ENCODE data around the gene HOXB4. TPM values are rescaled to one million over a fixed set of nuclear protein-coding genes. Genes with fewer than 3 reads are reported as not detected.

The HOXB4 gene
- polyA plus RNA-seq, 1 experiment, result 5.8 TPM

DNA sequence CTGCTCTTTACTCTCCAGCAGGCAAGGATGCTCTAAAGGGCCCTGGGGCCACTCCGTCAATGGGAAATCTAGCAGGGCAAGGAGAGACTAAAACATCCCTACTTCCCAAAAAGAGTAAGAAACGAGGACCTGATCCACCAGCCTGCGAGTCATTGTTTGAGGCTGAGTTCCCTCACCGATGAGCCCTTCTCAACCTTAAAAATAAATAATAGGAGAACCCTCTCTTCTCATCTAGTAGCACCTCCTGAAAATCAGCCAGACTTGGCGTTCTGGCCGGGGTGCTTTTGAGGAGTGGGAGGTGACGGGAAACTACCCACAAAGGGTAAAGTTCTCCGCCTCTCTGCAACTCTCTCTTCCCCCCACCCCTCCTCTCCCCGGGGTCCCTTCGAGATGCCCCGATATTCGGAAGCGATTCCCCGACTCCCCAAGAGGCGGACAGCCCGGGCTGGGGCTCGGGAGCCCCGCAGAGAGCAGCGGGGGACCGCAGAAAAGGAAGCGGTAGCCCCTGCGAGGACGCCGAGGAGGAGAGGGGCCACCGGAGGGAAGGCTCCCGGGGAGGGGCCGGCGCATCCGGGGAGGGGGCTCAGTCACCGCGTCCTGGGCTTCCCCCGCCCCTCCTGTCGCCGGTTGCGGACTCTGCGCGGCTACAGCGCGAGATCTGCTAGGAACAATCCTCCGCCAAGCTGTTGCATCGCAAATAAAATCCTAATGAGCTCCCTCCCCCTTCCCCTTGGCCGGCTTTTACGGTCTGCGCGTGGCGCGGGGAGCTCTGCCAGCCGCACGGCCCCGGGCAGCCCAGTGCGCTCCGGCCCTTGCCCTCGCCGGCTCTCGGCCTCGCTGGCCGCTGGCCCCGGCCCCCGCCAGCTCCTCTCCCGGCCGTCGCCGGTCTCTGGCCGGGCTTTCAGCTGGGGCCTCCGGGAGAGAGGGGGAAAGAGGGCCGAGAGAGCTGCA is 46.7 kb upstream of the HOXB4 start:
- Histone ChIP-seq H3K27ac (ENCODE audit: low read depth, low read length) (no peak overlapping the region), H3K4me3 (ENCODE audit: low read depth, low read length) (peak overlapping the region; percentile 22; the same call in 1 of the 2 replicates), H3K27me3 (ENCODE audit: control insufficient read depth, insufficient read depth, low read length) (peaks cover 98% of the 10 kb centered on the region), H3K9me3 (ENCODE audit: control insufficient read depth, insufficient read depth, low read length) (peaks cover 10% of the 10 kb centered on the region; the same call in 1 of the 2 replicates)
- ChIA-PET CTCF (interaction anchor here (1.2 to 2.0 kb wide), 3 partner anchors 11 to 317 kb away, joined by 5 to 11 read pairs (median 5); no protein-coding TSS in a partner anchor), POLR2A (no interaction called here)
- TF ChIP-seq, protein P1, sequence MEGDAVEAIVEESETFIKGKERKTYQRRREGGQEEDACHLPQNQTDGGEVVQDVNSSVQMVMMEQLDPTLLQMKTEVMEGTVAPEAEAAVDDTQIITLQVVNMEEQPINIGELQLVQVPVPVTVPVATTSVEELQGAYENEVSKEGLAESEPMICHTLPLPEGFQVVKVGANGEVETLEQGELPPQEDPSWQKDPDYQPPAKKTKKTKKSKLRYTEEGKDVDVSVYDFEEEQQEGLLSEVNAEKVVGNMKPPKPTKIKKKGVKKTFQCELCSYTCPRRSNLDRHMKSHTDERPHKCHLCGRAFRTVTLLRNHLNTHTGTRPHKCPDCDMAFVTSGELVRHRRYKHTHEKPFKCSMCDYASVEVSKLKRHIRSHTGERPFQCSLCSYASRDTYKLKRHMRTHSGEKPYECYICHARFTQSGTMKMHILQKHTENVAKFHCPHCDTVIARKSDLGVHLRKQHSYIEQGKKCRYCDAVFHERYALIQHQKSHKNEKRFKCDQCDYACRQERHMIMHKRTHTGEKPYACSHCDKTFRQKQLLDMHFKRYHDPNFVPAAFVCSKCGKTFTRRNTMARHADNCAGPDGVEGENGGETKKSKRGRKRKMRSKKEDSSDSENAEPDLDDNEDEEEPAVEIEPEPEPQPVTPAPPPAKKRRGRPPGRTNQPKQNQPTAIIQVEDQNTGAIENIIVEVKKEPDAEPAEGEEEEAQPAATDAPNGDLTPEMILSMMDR (IDR thresholded peaks at IDR 0.05; ENCODE audit: low read depth, low read length), result no peak
- no peak for DNase-seq (ENCODE audit: low read depth, low spot score)

DNA sequence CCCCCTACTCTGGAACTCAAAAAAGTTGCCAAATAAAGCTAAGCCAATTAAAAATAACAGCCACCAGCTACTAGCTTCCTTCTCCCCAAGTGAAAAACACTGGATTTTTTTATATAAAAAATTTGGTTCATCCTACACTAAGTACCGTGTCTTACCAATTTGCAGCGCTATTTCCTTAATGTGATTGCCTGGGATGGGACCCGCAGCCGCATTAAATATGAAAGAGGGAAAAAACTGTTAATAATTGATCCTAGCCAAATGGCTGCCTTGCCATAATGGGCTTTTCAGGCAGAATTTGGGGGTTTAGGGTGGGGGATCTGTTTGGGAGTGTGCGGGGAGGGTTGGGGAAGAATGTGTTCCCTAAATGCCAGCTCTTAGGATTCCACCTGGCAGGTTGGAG is 46.0 kb upstream of the HOXB4 start:
- H3K27ac ChIP-seq (ENCODE audit: low read depth, low read length), result no peak overlapping the region
- peaks cover 98% of the 10 kb centered on the region for H3K27me3 ChIP-seq (ENCODE audit: control insufficient read depth, insufficient read depth, low read length)
- H3K4me3 ChIP-seq (ENCODE audit: low read depth, low read length), result no peak overlapping the region
- ChIA-PET POLR2A (no interaction called here), CTCF (interaction anchor here (1.3 to 1.7 kb wide), 2 partner anchors 13 to 272 kb away, joined by 4 to 6 read pairs; no protein-coding TSS in a partner anchor)
- H3K9me3 ChIP-seq (ENCODE audit: control insufficient read depth, insufficient read depth, low read length), result peaks cover 6% of the 10 kb centered on the region; the same call in 1 of the 2 replicates
- TF ChIP-seq, protein P1 (IDR thresholded peaks at IDR 0.05; ENCODE audit: low read depth, low read length), result no peak
- DNase-seq (ENCODE audit: low read depth, low spot score), result no peak

DNA sequence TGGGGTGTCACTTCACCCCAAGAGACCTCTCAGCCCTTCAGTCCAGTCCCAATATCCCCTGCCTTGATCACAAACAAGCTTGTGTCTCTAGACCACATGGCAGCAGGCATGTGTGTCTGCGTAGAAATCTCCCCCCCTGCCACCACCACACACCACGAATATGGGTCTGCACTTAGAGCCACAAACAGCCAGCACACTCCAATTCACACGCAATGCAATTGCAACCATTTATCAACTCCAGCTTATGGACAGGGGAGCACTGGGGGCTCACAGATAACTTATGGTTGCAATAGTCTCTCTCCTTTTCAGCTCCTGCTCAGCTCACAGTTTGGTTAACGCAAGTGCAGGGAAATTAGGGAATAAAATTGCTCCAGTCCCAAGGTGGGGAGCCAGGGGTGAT is 45.4 kb upstream of the HOXB4 start:
- TF ChIP-seq, protein P1 (IDR thresholded peaks at IDR 0.05; ENCODE audit: low read depth, low read length), result no peak
- ChIA-PET CTCF (interaction anchor here (0.7 to 1.7 kb wide), 4 partner anchors 13 to 316 kb away, joined by 3 to 6 read pairs (median 4); no protein-coding TSS in a partner anchor), POLR2A (no interaction called here)
- no peak overlapping the region for H3K4me3 ChIP-seq (ENCODE audit: low read depth, low read length)
- H3K27me3 ChIP-seq (ENCODE audit: control insufficient read depth, insufficient read depth, low read length), result peaks cover 98% of the 10 kb centered on the region
- H3K9me3 ChIP-seq (ENCODE audit: control insufficient read depth, insufficient read depth, low read length), result peaks cover 6% of the 10 kb centered on the region; the same call in 1 of the 2 replicates
- no peak overlapping the region for H3K27ac ChIP-seq (ENCODE audit: low read depth, low read length)
- DNase-seq (ENCODE audit: low read depth, low spot score), result no peak

DNA sequence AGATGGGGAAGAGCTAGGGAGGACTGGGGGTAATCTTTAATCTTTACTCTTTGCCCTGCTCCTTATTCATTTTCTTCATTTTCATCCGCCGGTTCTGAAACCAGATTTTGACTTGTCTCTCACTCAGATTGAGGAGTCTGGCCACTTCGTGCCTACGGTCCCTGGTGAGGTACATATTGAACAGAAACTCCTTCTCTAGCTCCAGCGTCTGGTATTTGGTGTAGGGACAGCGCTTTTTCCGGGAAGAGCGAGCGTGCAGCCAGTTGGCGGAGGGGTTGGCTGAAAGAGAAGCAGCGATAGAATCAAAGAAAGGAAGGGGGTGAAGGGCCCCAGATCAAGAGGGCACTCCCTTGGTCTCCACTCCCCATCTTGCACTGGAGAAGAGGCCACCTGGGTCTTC is 44.7 kb upstream of the HOXB4 start:
- H3K27me3 ChIP-seq (ENCODE audit: control insufficient read depth, insufficient read depth, low read length), result peaks cover 95% of the 10 kb centered on the region
- TF ChIP-seq, protein P1 (IDR thresholded peaks at IDR 0.05; ENCODE audit: low read depth, low read length), result no peak
- DNase-seq (ENCODE audit: low read depth, low spot score), result no peak
- POLR2A ChIA-PET, result no interaction called here
- no peak overlapping the region for H3K27ac ChIP-seq (ENCODE audit: low read depth, low read length)
- H3K9me3 ChIP-seq (ENCODE audit: control insufficient read depth, insufficient read depth, low read length), result peaks cover 6% of the 10 kb centered on the region; the same call in 1 of the 2 replicates
- CTCF ChIA-PET, result interaction anchor here (0.7 to 2.9 kb wide), 7 partner anchors 14 to 315 kb away, joined by 3 to 10 read pairs (median 4); no protein-coding TSS in a partner anchor
- no peak overlapping the region for H3K4me3 ChIP-seq (ENCODE audit: low read depth, low read length)
